Heart right ventricle (tissue), 16 donors: ENCODE measurements around the gene XRCC5. TPM values are rescaled to one million over a fixed set of nuclear protein-coding genes. Genes with fewer than 3 reads are reported as not detected.

Experiments
- ATAC-seq, 8 donors: fragments of 200-7000 bp; cut with Tn5 transposase; one replicate each; pipeline ENCODE4 v1.9.1; 2020; ENCODE audit warnings: mild to moderate bottlenecking in 8 of 8, moderate library complexity in 8 of 8, moderate number of reproducible peaks in 1 of 8
- DNase-seq, 2 donors: peaks; one replicate each; pipeline ENCODE4 v3.0.0-alpha.2; 2020
- H3K27ac ChIP-seq, 10 donors: fragments of 200-600 bp; sonication (generic) in 2 of 10; one replicate each; pipeline versions ENCODE4 v1.5.0 to v1.8.0; 2020 to 2022; ENCODE audit warnings: mild to moderate bottlenecking in 3 of 10
- H3K27me3 ChIP-seq, 7 donors: fragments of 200-600 bp; one replicate each; pipeline ENCODE4 v1.8.0; 2021 to 2022; ENCODE audit warnings: mild to moderate bottlenecking in 2 of 7
- H3K36me3 ChIP-seq, 9 donors: fragments of 200-600 bp; sonication (generic) in 1 of 9; one replicate each; pipeline versions ENCODE4 v1.5.0 to v1.8.0; 2020 to 2022; ENCODE audit warnings: mild to moderate bottlenecking in 2 of 9
- H3K4me1 ChIP-seq, 9 donors: fragments of 200-600 bp; sonication (generic) in 1 of 9; one replicate each; pipeline versions ENCODE4 v1.5.0 to v1.8.0; 2020 to 2022; ENCODE audit warnings: mild to moderate bottlenecking in 4 of 9
- H3K4me3 ChIP-seq, 10 donors: fragments of 200-600 bp; sonication (generic) in 2 of 10; one replicate each; pipeline versions ENCODE4 v1.5.0 to v1.8.0; 2020 to 2022; ENCODE audit warnings: mild to moderate bottlenecking in 7 of 10, moderate library complexity in 2 of 10
- H3K9me3 ChIP-seq, 11 donors: fragments of 200-600 bp in 10 of 11; sonication (generic) in 2 of 11; one replicate each; pipeline versions ENCODE4 v1.5.0 to v1.8.0; 2013 to 2022; ENCODE audit warnings: mild to moderate bottlenecking in 2 of 11, control low read depth in 1 of 11, moderate library complexity in 1 of 11
- WGBS, 2 donors: extraction: QIAGEN DNeasy Blood & Tissue Kit; methylation state at CpG; one replicate each; pipeline ENCODE4 v1.1.7; 2013; ENCODE audit warnings: inconsistent platforms in 1 of 2; 5-methylcytosine and 5-hydroxymethylcytosine counted together
- intact Hi-C, 10 donors: fragments of 100-400 bp; cut with DNase I; formaldehyde crosslinking; loops; one replicate each; pipeline versions ENCODE4 v1.11.1 to v1.14.2; 2022
- polyA plus RNA-seq, 2 donors: library from polyadenylated mRNA; stranded (reverse); fragments of 200-250 nt; gene quantifications; one replicate each; pipeline ENCODE4 v1.2.3, GENCODE V29; 2013
- total RNA-seq, 10 donors: library from RNA; stranded (reverse); fragmentation: NEBNext Ultra II Directional in 3 of 10; extraction: Animal tissue kit (Norgen Biotek cat#: 25700) in 3 of 10; gene quantifications; one replicate each; pipeline versions ENCODE4 v1.2.1 to v1.2.4, GENCODE V29; 2021 to 2023
- TF ChIP-seq, protein P1 (sequence below), 9 donors: fragments of 200-600 bp; sonication (generic) in 2 of 9; IDR thresholded peaks; one replicate each; pipeline versions ENCODE4 v1.5.0 to v1.8.0; 2021 to 2022; ENCODE audit warnings: antibody characterized with exemption in 9 of 9, mild to moderate bottlenecking in 5 of 9, moderate library complexity in 1 of 9
- donor health status: Arrhythmogenic right ventricular cardiomyopathy.
- donor health status: ischemic (EF 13 %, LVEDD 7.1; RV severe dilation, severe dysfunction).
- donor health status: healthy with polysubstance abuse.
- donor health status: DM: no; HTN: yes; CAD: no.
- donor health status: DM: no; HTN: no; CAD: no.
- donor health status: ischemic (EF 25% LVEDD 6.9; RV normal size, moderate dysfunction).
- donor health status: ischemic (EF 25% LVEDD 5.7; RV mildly dilated, moderate dysfunction).
- donor health status: healthy.
- donor health status: DM: yes; HTN: yes; CAD: no.
- donor health status: Ischemic cardiomyopathy.
- donor health status: ischemic (EF 35%, LVEDD 5.7; RV mildly dilated, moderate dysfunction).
- donor health status: nonischemic (EF 11% LVEDD 7.7; RV severe dilation, severe dysfunction).
- donor health status: DM: yes; HTN: yes; CAD: no.
- donor health status: PGD.
- donor health status: ischemic (EF 29% LVEDD 5.4; RV normal size, mild dysfunction).
- donor health status: nonischemic (EF 23%, LVEDD 6.1; RV moderate dilation, normal function).

The XRCC5 gene
- total and polyA plus RNA-seq, 12 donors: 35.6 to 163 (median 134) TPM

DNA sequence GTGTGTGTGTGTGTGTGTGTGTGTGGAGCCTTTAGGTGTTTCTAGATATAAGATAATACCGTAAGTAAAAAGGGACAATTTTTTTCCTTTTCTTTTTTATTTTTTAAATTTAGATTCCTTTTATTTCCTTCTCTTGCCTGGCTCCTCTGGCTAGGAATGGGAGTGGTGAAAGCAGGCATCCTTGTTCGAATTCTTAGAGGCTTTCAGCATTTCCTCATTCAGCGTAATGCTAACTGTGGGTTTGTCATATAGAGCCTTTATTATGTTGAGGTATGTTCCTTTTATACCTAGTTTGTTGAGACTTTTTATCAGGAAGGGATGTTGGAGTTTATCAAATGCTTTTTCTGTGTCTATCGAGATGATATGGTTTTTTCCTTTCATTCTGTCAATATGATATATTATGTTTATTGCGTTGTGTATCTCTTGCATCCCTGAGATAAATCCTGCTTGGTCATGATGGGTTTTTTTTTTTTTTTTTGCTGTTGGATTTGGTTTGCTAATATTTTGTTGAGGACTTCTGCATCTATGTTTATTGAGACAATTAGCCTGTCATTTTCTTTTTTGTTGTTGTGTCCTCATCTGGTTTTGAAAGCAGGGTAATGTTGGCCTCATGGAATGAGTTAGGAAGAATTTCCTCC, 120.2 kb downstream of the XRCC5 start:
- no peaks in the 10 kb centered on the region for H3K36me3 ChIP-seq
- intact Hi-C loops: loop anchor here in 1 of 10 donors (10.0 kb wide), 1 partner anchor 175 kb away; no protein-coding TSS in a partner anchor
- no peak for ATAC-seq
- no peaks in the 10 kb centered on the region for H3K27me3 ChIP-seq
- H3K4me1 ChIP-seq: no peaks in the 10 kb centered on the region
- TF ChIP-seq, protein P1, sequence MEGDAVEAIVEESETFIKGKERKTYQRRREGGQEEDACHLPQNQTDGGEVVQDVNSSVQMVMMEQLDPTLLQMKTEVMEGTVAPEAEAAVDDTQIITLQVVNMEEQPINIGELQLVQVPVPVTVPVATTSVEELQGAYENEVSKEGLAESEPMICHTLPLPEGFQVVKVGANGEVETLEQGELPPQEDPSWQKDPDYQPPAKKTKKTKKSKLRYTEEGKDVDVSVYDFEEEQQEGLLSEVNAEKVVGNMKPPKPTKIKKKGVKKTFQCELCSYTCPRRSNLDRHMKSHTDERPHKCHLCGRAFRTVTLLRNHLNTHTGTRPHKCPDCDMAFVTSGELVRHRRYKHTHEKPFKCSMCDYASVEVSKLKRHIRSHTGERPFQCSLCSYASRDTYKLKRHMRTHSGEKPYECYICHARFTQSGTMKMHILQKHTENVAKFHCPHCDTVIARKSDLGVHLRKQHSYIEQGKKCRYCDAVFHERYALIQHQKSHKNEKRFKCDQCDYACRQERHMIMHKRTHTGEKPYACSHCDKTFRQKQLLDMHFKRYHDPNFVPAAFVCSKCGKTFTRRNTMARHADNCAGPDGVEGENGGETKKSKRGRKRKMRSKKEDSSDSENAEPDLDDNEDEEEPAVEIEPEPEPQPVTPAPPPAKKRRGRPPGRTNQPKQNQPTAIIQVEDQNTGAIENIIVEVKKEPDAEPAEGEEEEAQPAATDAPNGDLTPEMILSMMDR (IDR thresholded peaks at IDR 0.05): no peak
- no peak overlapping the region for H3K27ac ChIP-seq
- DNase-seq: no peak
- H3K9me3 ChIP-seq: peaks cover 0 to 57% (median 26%) of the 10 kb centered on the region in 11 donors
- no peak overlapping the region for H3K4me3 ChIP-seq
- 78 to 80% methylated on average over 5 of the region's 5 CpGs for WGBS, 2 donors

- Histone ChIP-seq H3K27ac (no peak overlapping the region), H3K36me3 (no peaks in the 10 kb centered on the region), H3K27me3 (no peaks in the 10 kb centered on the region), H3K9me3 (peaks cover 0 to 57% (median 26%) of the 10 kb centered on the region in 11 donors), H3K4me1 (no peaks in the 10 kb centered on the region), H3K4me3 (no peak overlapping the region)
- 0% methylated on average over 1 of the region's 1 CpG for WGBS, 2 donors
- ATAC-seq (no peak), DNase-seq (no peak)
- intact Hi-C loops: loop anchor here in 1 of 10 donors (10.0 kb wide), 1 partner anchor 587 kb away; no protein-coding TSS in a partner anchor
- TF ChIP-seq, protein P1 (IDR thresholded peaks at IDR 0.05): no peak
Observed at GRCh38 chr2:216231867-216232266, 122.7 kb downstream of the XRCC5 start.

DNA sequence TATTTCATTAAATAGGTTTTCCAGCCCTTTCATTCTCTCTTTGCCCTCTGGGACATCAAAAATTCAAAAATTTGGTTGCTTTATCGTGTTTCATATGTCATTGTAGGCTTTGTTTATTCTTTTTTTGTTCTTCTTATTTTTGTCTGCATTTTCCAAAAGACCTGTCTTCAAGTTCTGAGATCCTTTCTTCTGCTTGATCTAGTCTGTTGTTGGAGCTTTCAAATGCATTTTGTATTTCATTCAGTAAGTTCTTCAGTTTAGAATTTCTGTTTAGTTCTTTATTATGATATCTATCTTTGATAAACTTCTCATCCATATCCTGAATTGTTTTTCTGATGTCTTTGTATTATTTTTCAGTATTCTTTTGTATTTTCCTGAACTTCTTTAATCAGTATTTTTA, 123.6 kb downstream of the XRCC5 start:
- 85 to 89% methylated on average over 1 of the region's 1 CpG for WGBS, 2 donors
- H3K27ac ChIP-seq: no peak overlapping the region
- TF ChIP-seq, protein P1 (IDR thresholded peaks at IDR 0.05): no peak

GRCh38 chr2:216233281-216233995, 124.3 kb downstream of the XRCC5 start:
- H3K36me3 ChIP-seq: no peaks in the 10 kb centered on the region
- no peak for ATAC-seq
- intact Hi-C loops: loop anchor here in 1 of 10 donors (10.0 kb wide), 1 partner anchor 589 kb away; no protein-coding TSS in a partner anchor
- H3K27me3 ChIP-seq: no peaks in the 10 kb centered on the region
- H3K9me3 ChIP-seq: peaks cover 0 to 54% (median 26%) of the 10 kb centered on the region in 11 donors
- no peak overlapping the region for H3K4me3 ChIP-seq
- TF ChIP-seq, protein P1 (IDR thresholded peaks at IDR 0.05): no peak
- 89 to 92% methylated on average over 4 of the region's 4 CpGs for WGBS, 2 donors
- no peak overlapping the region for H3K27ac ChIP-seq
- DNase-seq: no peak
- H3K4me1 ChIP-seq: no peaks in the 10 kb centered on the region

More for the DNA sequence above, 123.6 kb downstream of the XRCC5 start:
- no peaks in the 10 kb centered on the region for H3K36me3 ChIP-seq
- no peak for DNase-seq
- no peaks in the 10 kb centered on the region for H3K4me1 ChIP-seq
- H3K4me3 ChIP-seq: no peak overlapping the region
- peaks cover 0 to 57% (median 26%) of the 10 kb centered on the region in 11 donors for H3K9me3 ChIP-seq
- ATAC-seq: no peak
- no peaks in the 10 kb centered on the region for H3K27me3 ChIP-seq
- intact Hi-C loops: loop anchor here in 1 of 10 donors (10.0 kb wide), 1 partner anchor 588 kb away; no protein-coding TSS in a partner anchor
